Testis (tissue), 3 donors: ENCODE measurements around the gene RBM28. TPM values are rescaled to one million over a fixed set of nuclear protein-coding genes. Genes with fewer than 3 reads are reported as not detected.

ENCODE experiments used
- DNase-seq: peaks from one replicate; pipeline ENCODE4 v3.0.0-alpha.2; 2019
- H3K27ac ChIP-seq, 2 donors: fragments of 200-600 bp; sonication (generic); one replicate each; pipeline ENCODE4 v1.5.1; 2019
- H3K27me3 ChIP-seq: fragments of 200-600 bp; sonication (generic); one replicate; pipeline ENCODE4 v1.5.1; 2019
- H3K36me3 ChIP-seq: fragments of 200-600 bp; sonication (generic); one replicate; pipeline ENCODE4 v1.5.1; 2017; ENCODE audit warnings: low read depth; ENCODE audit errors: missing control alignments
- H3K4me1 ChIP-seq: fragments of 200-600 bp; sonication (generic); one replicate; pipeline ENCODE4 v1.5.1; 2019
- H3K4me3 ChIP-seq, 2 donors: fragments of 200-600 bp; sonication (generic); one replicate each; pipeline ENCODE4 v1.5.1; 2017 to 2019
- H3K9me3 ChIP-seq: fragments of 200-600 bp; sonication (generic); one replicate; pipeline ENCODE4 v1.5.1; 2017
- CTCF ChIP-seq, 3 experiments: fragments of 450-650 bp in 2 of 3; fragments of 200-600 bp in 1 of 3; sonication (generic) in 1 of 3; IDR thresholded peaks; one replicate each; pipeline ENCODE4 v1.5.1; 2016 to 2019; ENCODE audit warnings: antibody characterized with exemption in 3 of 3, mild to moderate bottlenecking in 2 of 3, moderate library complexity in 1 of 3
- POLR2A ChIP-seq: fragments of 450-650 bp; IDR thresholded peaks from one replicate; pipeline ENCODE4 v1.6.1; 2017; ENCODE audit warnings: antibody characterized with exemption, mild to moderate bottlenecking, moderate library complexity
- WGBS, 2 donors: methylation state at CpG; one replicate each; pipeline ENCODE4 v1.1.5; 2018; 5-methylcytosine and 5-hydroxymethylcytosine counted together
- intact Hi-C: fragments of 100-400 bp; cut with DNase I; formaldehyde crosslinking; loops from one replicate; pipeline ENCODE4 v1.15.1; 2023; ENCODE audit warnings: low total_unique reads
- polyA plus RNA-seq: library from polyadenylated mRNA; stranded (reverse); fragments of 350-450 nt; fragmentation: Illumina TruSeq; extraction: RNeasy Lipid Tissue Mini Kit (QIAGEN cat#74804); gene quantifications from one replicate; pipeline ENCODE4 v1.2.3, GENCODE V29; 2014; ENCODE audit warnings: low read depth, low replicate concordance; ENCODE audit not compliant: insufficient read depth
- total RNA-seq, 2 donors: library from RNA; depleted of rRNA; stranded (reverse); fragments of >200 nt; gene quantifications; one replicate each; pipeline ENCODE4 v1.2.3, GENCODE V29; 2016

The RBM28 gene
- total and polyA plus RNA-seq, 3 donors from 2014 or later, result 25.7 to 58.3 (median 54.5) TPM

GRCh38 chr7:128262273-128263028 lies 81.3 kb downstream of the RBM28 start:
- Histone ChIP-seq H3K27ac (no peak overlapping the region), H3K4me1 (peaks cover 19% of the 10 kb centered on the region), H3K36me3 (no peaks in the 10 kb centered on the region), H3K4me3 (no peak overlapping the region), H3K27me3 (no peaks in the 10 kb centered on the region), H3K9me3 (no peaks in the 10 kb centered on the region)
- 69 to 76% methylated on average over 14 to 15 of the region's 15 CpGs for WGBS, 2 donors
- intact Hi-C loops, result no loop called here
- TF ChIP-seq POLR2A (no peak), CTCF (IDR thresholded peaks at IDR 0.05) (no peak)
- DNase-seq, result no peak

DNA sequence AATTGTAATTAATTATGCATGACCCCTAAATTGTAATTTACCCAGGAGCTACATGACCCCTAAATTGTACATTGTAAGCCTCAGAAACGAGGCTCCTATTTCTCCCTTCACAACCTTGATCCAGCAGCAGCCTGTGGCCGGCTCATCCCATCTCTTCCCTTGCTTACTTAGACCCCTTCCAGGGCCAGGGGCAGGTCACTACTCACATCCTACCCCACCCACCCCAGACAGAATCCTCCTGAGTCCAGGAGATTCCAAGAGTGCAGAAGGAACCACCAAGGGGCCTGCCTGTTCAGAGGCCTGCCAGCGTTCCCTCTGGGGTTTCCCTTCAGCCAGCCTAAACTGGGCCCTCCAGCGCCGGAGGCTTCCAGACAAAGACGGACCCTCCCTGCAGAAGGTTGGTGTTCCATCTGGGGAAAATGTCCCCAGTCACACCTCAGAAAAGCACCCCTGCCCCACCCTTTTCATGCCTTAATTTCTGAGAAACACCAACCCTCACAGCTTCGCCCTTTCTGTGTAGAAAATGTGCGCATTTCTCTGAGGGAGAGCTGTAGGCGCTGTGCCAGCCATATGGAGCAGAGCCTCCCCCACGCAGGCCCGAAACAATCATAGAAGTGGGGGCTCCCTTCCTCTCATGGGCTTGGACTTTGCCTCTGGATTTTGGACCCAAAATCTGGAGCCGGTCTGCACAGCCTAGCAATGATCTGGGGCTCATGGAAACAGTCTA lies 83.5 kb downstream of the RBM28 start:
- TF ChIP-seq POLR2A (no peak), CTCF (IDR thresholded peaks at IDR 0.05) (no peak)
- Histone ChIP-seq H3K27me3 (no peaks in the 10 kb centered on the region), H3K36me3 (no peaks in the 10 kb centered on the region), H3K4me3 (no peak overlapping the region), H3K4me1 (peaks cover 14% of the 10 kb centered on the region), H3K9me3 (no peaks in the 10 kb centered on the region), H3K27ac (no peak overlapping the region)
- intact Hi-C loops, result no loop called here
- no peak for DNase-seq
- 81 to 89% methylated on average over 12 of the region's 12 CpGs for WGBS, 2 donors

DNA sequence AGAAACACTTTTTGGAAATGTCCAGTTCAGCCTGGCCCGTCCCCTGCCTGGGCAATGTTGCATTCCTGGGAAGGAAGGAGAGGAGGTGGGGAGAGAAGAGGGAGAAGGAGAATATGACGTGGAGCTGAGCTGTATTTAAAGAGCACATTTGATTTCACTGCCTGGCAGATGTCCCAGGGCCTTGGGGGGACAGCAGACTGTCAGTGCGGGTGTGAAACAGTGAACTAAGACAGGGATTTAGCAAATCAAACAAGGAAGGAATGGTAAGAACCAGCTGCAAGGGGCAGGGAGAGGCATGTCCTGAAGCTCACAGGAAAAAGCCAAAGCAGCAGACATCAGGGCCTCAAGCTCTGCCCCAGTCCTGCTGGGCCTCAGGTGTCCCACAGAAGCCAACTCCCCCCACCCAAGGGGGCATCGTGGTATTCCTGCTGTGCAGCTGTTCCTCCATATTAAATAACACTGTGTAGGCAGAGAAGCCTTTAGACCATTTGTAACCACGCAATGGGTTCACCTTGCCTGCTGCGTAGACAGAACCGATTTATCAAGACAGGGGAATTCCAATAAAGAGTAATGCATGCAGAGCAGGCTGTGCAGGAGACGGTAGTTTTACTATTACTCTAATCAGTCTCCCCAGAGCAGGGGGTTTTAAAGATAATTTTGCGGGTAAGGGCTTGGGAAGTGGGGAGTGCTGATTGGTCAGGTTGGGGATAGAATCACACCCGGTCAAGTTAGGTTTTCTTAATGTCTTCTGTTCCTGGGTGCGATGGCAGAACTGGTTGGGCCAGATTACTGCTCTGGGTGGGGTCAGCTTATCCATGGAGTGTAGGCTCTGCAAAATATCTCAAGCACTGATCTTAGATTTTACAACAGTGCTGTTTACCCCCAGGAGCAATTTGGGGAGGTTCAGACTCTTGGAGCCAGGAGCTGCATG lies 84.3 kb downstream of the RBM28 start:
- H3K4me1 ChIP-seq, result peaks cover 9% of the 10 kb centered on the region
- no peaks in the 10 kb centered on the region for H3K36me3 ChIP-seq
- DNase-seq, result no peak
- H3K9me3 ChIP-seq, result no peaks in the 10 kb centered on the region
- H3K27ac ChIP-seq, result no peak overlapping the region
- no peaks in the 10 kb centered on the region for H3K27me3 ChIP-seq
- TF ChIP-seq CTCF (IDR thresholded peaks at IDR 0.05) (no peak), POLR2A (no peak)
- intact Hi-C loops, result no loop called here
- no peak overlapping the region for H3K4me3 ChIP-seq
- whole genome bisulfite sequencing, 2 donors, result 84 to 86% methylated on average over 11 of the region's 11 CpGs

DNA sequence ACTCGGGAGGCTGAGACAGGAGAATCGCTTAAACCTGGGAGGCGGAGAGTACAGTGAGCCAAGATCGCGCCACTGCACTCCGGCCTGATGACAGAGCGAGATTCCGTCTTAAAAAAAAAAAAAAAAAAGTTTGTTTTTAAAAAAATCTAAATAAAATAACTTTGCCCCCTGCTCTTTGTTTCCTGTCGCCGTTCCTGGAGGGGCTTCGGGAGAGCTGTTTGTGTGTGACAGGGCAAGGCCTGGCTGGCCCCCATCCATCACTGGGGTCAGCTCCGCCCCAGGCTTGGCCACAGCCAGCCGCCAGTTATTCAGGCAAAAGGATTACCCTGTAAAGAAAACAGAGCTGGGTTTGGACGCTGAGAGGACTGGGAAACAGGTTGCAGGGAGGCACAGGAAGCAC lies 86.2 kb downstream of the RBM28 start:
- no peak for TF ChIP-seq POLR2A
- TF ChIP-seq CTCF (IDR thresholded peaks at IDR 0.05), result no peak

More for the DNA sequence above, 86.2 kb downstream of the RBM28 start:
- 88 to 93% methylated on average over 14 of the region's 14 CpGs for WGBS, 2 donors
- no peak for DNase-seq
- intact Hi-C loops, result no loop called here
- Histone ChIP-seq H3K27ac (no peak overlapping the region), H3K4me1 (no peaks in the 10 kb centered on the region), H3K4me3 (no peak overlapping the region), H3K27me3 (no peaks in the 10 kb centered on the region), H3K9me3 (no peaks in the 10 kb centered on the region), H3K36me3 (no peaks in the 10 kb centered on the region)
